Sigmoid colon (tissue), 3 donors: Measurements from ENCODE around the gene GNAQ.

ENCODE experiments used
- CTCF ChIP-seq, 4 experiments: fragments of 450-650 bp in 3 of 4; fragments of 200-600 bp in 1 of 4; IDR thresholded peaks; one replicate each; pipeline ENCODE4 v1.5.1; 2016 to 2019; ENCODE audit warnings: antibody characterized with exemption in 4 of 4, mild to moderate bottlenecking in 3 of 4, moderate library complexity in 2 of 4
- POLR2A ChIP-seq, 2 donors: fragments of 450-650 bp; IDR thresholded peaks; one replicate each; pipeline ENCODE4 v1.6.1; 2016; ENCODE audit warnings: antibody characterized with exemption in 2 of 2, mild to moderate bottlenecking in 2 of 2, moderate library complexity in 2 of 2

GRCh38 chr9:77772646-77773045 lies 259.0 kb downstream of the GNAQ start:
- TF ChIP-seq CTCF (IDR thresholded peaks at IDR 0.05) (no peak), POLR2A (IDR thresholded peaks at IDR 0.05) (no peak)
